H1 (cell line): ENCODE measurements around the gene LPAR3. TPM values are rescaled to one million over a fixed set of nuclear protein-coding genes. Genes with fewer than 3 reads are reported as not detected.

Experiments
- CTCF ChIA-PET: fragments of 300-600 bp; sonication (Branson Sonifier 250); formaldehyde crosslinking; loops from one replicate; lab custom pipeline; 2021; ENCODE audit not compliant: partially characterized antibody; lab: Charles Lee
- POLR2A ChIA-PET: fragments of 300-600 bp; sonication (Branson Sonifier 250); formaldehyde crosslinking; loops from one replicate; lab custom pipeline; 2021; ENCODE audit warnings: inconsistent platforms; ENCODE audit not compliant: partially characterized antibody; lab: Charles Lee
- DNase-seq, 2 experiments: peaks; one replicate each; pipeline versions ENCODE4 v3.0.0 to v3.0.0-alpha.2; 2010 to 2022; ENCODE audit warnings: low spot score in 2 of 2, low read depth in 1 of 2, mixed read lengths in 1 of 2
- FAIRE-seq: peaks from 2 replicates; lab custom pipeline; 2011; peaks lifted over from hg19 to GRCh38; lab: Jason Lieb, UNC
- H2AFZ ChIP-seq: 2 replicates; pipeline ENCODE4 v1.8.1; 2012; ENCODE audit warnings: low read length, inconsistent platforms
- H2AK5ac ChIP-seq: 2 replicates; pipeline ENCODE4 v1.6.1; 2013; ENCODE audit warnings: low read depth, low read length
- H2BK120ac ChIP-seq: replicated peaks from 2 replicates; pipeline ENCODE3; 2013; ENCODE audit warnings: low read depth, low read length, inconsistent platforms
- H2BK12ac ChIP-seq: 2 replicates; pipeline ENCODE4 v1.6.1; 2013; ENCODE audit warnings: low read depth, low read length
- H2BK15ac ChIP-seq: 2 replicates; pipeline ENCODE4 v1.6.1; 2013; ENCODE audit warnings: low read length
- H2BK20ac ChIP-seq: 2 replicates; pipeline ENCODE4 v1.6.1; 2013; ENCODE audit warnings: low read length
- H2BK5ac ChIP-seq: 2 replicates; pipeline ENCODE4 v1.6.1; 2013; ENCODE audit warnings: low read depth, low read length
- H3K14ac ChIP-seq: 2 replicates; pipeline ENCODE4 v1.6.1; 2013; ENCODE audit warnings: inconsistent platforms; ENCODE audit not compliant: insufficient read length
- H3K18ac ChIP-seq: 2 replicates; pipeline ENCODE4 v1.6.1; 2013; ENCODE audit warnings: low read length; ENCODE audit errors: extremely low read depth
- H3K23ac ChIP-seq: 2 replicates; pipeline ENCODE4 v1.6.1; 2013; ENCODE audit warnings: inconsistent platforms; ENCODE audit not compliant: insufficient read length
- H3K23me2 ChIP-seq: 2 replicates; pipeline ENCODE4 v1.6.1; 2013; ENCODE audit warnings: low read depth, low read length
- H3K27ac ChIP-seq: 2 replicates; pipeline ENCODE4 v1.6.1; 2011; ENCODE audit warnings: low read depth, low read length, inconsistent platforms
- H3K27me3 ChIP-seq, 4 experiments: replicated peaks in 1 of 4; 1 replicate in 1 of 4; 2 replicates in 3 of 4; pipeline versions ENCODE4 v1.6.1 to v1.8.1; 2011 to 2013; ENCODE audit warnings: low read length in 3 of 4, mild to moderate bottlenecking in 3 of 4, inconsistent platforms in 2 of 4, mixed read lengths in 2 of 4, moderate library complexity in 1 of 4; ENCODE audit not compliant: control insufficient read depth in 3 of 4, insufficient read depth in 3 of 4; ENCODE audit errors: extremely low read depth in 1 of 4
- H3K36me3 ChIP-seq, 4 experiments: 2 replicates each; pipeline versions ENCODE4 v1.6.1 to v1.8.1; 2011 to 2013; ENCODE audit warnings: mild to moderate bottlenecking in 4 of 4, low read length in 3 of 4, moderate library complexity in 2 of 4, control low read depth in 1 of 4, inconsistent platforms in 1 of 4; ENCODE audit not compliant: insufficient read depth in 4 of 4, control insufficient read depth in 2 of 4
- H3K4ac ChIP-seq: replicated peaks from 2 replicates; pipeline ENCODE3; 2013; ENCODE audit warnings: low read length, low read depth, mixed read lengths, inconsistent platforms; ENCODE audit not compliant: insufficient read length
- H3K4me1 ChIP-seq, 4 experiments: replicated peaks in 1 of 4; 1 replicate in 1 of 4; 2 replicates in 3 of 4; pipeline versions ENCODE4 v1.6.1 to v1.8.1; 2011 to 2013; ENCODE audit warnings: low read length in 3 of 4, inconsistent platforms in 2 of 4, mixed read lengths in 1 of 4; ENCODE audit not compliant: insufficient read depth in 4 of 4, control insufficient read depth in 3 of 4
- H3K4me2 ChIP-seq, 2 experiments: 2 replicates each; pipeline versions ENCODE4 v1.6.1 to v1.8.1; 2011 to 2013; ENCODE audit warnings: low read depth in 2 of 2, low read length in 2 of 2, control low read depth in 1 of 2, inconsistent platforms in 1 of 2, mild to moderate bottlenecking in 1 of 2; ENCODE audit not compliant: insufficient read depth in 1 of 2
- H3K4me3 ChIP-seq, 4 experiments: fragments of 200-600, 300-600 bp in 1 of 4; sonication (generic), shearing (Covaris generic), sonication (Bioruptor Twin) in 1 of 4; 2 replicates each; pipeline versions ENCODE4 v1.5.1 to v1.8.1; 2011 to 2016; ENCODE audit warnings: low read length in 4 of 4, low read depth in 3 of 4, control low read depth in 2 of 4, inconsistent platforms in 2 of 4, mild to moderate bottlenecking in 2 of 4, mixed read lengths in 1 of 4, moderate library complexity in 1 of 4; ENCODE audit not compliant: insufficient read depth in 2 of 4; ENCODE audit errors: extremely low read depth in 1 of 4
- H3K56ac ChIP-seq: replicated peaks from 2 replicates; pipeline ENCODE3; 2013; ENCODE audit warnings: low read depth, mild to moderate bottlenecking, mixed read lengths, low read length, inconsistent platforms; ENCODE audit not compliant: insufficient read length
- H3K79me1 ChIP-seq: 2 replicates; pipeline ENCODE4 v1.6.1; 2013; ENCODE audit warnings: low read depth, low read length, control low read depth
- H3K79me2 ChIP-seq, 2 experiments: 2 replicates each; pipeline versions ENCODE4 v1.6.1 to v1.8.1; 2012 to 2013; ENCODE audit warnings: low read length in 2 of 2, mild to moderate bottlenecking in 2 of 2, inconsistent platforms in 1 of 2; ENCODE audit not compliant: insufficient read depth in 2 of 2, control insufficient read depth in 1 of 2
- H3K9ac ChIP-seq, 4 experiments: replicated peaks in 1 of 4; 1 replicate in 1 of 4; 2 replicates in 3 of 4; pipeline versions ENCODE4 v1.6.1 to v1.8.1; 2011 to 2013; ENCODE audit warnings: low read depth in 3 of 4, low read length in 3 of 4, control low read depth in 2 of 4, mild to moderate bottlenecking in 2 of 4, moderate library complexity in 2 of 4, inconsistent platforms in 1 of 4; ENCODE audit errors: extremely low read depth in 1 of 4
- H3K9me3 ChIP-seq, 2 experiments: 2 replicates each; pipeline versions ENCODE4 v1.6.1 to v1.8.1; 2012 to 2013; ENCODE audit warnings: mild to moderate bottlenecking in 2 of 2, moderate library complexity in 2 of 2, control low read depth in 1 of 2, inconsistent platforms in 1 of 2, low read depth in 1 of 2, low read length in 1 of 2, mixed read lengths in 1 of 2; ENCODE audit not compliant: insufficient read depth in 2 of 2
- H4K20me1 ChIP-seq, 2 experiments: replicated peaks in 1 of 2; 2 replicates each; pipeline versions ENCODE3 to v1.8.1; 2011 to 2013; ENCODE audit warnings: inconsistent platforms in 2 of 2, low read length in 2 of 2, mild to moderate bottlenecking in 1 of 2; ENCODE audit not compliant: insufficient read depth in 2 of 2, control insufficient read depth in 1 of 2
- H4K5ac ChIP-seq: 2 replicates; pipeline ENCODE4 v1.6.1; 2013; ENCODE audit warnings: low read length, low read depth, mixed read lengths, inconsistent platforms; ENCODE audit not compliant: insufficient read length
- H4K8ac ChIP-seq: 2 replicates; pipeline ENCODE4 v1.8.0; 2013; ENCODE audit warnings: mild to moderate bottlenecking, moderate library complexity, low read length, inconsistent platforms; ENCODE audit not compliant: insufficient read depth; ENCODE audit errors: extremely low read depth
- H4K91ac ChIP-seq: replicated peaks from 2 replicates; pipeline ENCODE3; 2013; ENCODE audit warnings: low read length, mixed read lengths, inconsistent platforms; ENCODE audit not compliant: insufficient read length
- ATF2 ChIP-seq: IDR thresholded peaks from 2 replicates; pipeline ENCODE4 v1.6.1; 2012; ENCODE audit warnings: low read length, inconsistent platforms
- CREB1 ChIP-seq: IDR thresholded peaks from 2 replicates; pipeline ENCODE4 v1.6.1; 2012; ENCODE audit warnings: inconsistent platforms
- EZH2 ChIP-seq: fragments of 200-600 bp; sonication (generic); IDR thresholded peaks from 2 replicates; pipeline ENCODE4 v1.7.1; 2012; ENCODE audit warnings: low read depth, mild to moderate bottlenecking, moderate library complexity, low read length, inconsistent platforms; ENCODE audit not compliant: severe bottlenecking
- JUN ChIP-seq: IDR thresholded peaks from 2 replicates; pipeline ENCODE4 v1.6.1; 2011; ENCODE audit warnings: low read depth, mild to moderate bottlenecking, improper control_type of control experiment, low read length
- KDM5A ChIP-seq: fragments of 200-600 bp; IDR thresholded peaks from 2 replicates; pipeline ENCODE4 v1.7.1; 2012; ENCODE audit warnings: mild to moderate bottlenecking, low read length, inconsistent platforms, mixed read lengths
- MAFK ChIP-seq: IDR thresholded peaks from 2 replicates; pipeline ENCODE4 v1.6.1; 2012; ENCODE audit warnings: low read depth, mild to moderate bottlenecking, improper control_type of control experiment, low read length
- MAX ChIP-seq: IDR thresholded peaks from 2 replicates; pipeline ENCODE4 v1.6.1; 2012; ENCODE audit warnings: inconsistent platforms
- RAD21 ChIP-seq, 2 experiments: IDR thresholded peaks in 1 of 2; conservative IDR thresholded peaks in 1 of 2; 2 replicates each; pipeline ENCODE4 v1.6.1; 2011; ENCODE audit warnings: low read depth in 2 of 2, low read length in 2 of 2, improper control_type of control experiment in 1 of 2, inconsistent platforms in 1 of 2, mild to moderate bottlenecking in 1 of 2, moderate library complexity in 1 of 2
- SIRT6 ChIP-seq: IDR thresholded peaks from one replicate; pipeline ENCODE4 v1.7.1; 2012; ENCODE audit warnings: low read length, inconsistent platforms
- TAF1 ChIP-seq: IDR thresholded peaks from 2 replicates; pipeline ENCODE4 v1.6.1; 2011; ENCODE audit warnings: mild to moderate bottlenecking, low read depth, low read length
- TCF12 ChIP-seq: IDR thresholded peaks from 2 replicates; pipeline ENCODE4 v1.6.1; 2011; ENCODE audit warnings: low read depth, mild to moderate bottlenecking, low read length
- YY1 ChIP-seq: IDR thresholded peaks from 2 replicates; pipeline ENCODE4 v1.6.1; 2011; ENCODE audit warnings: low read depth, mild to moderate bottlenecking, low read length
- WGBS, 2 experiments: shearing (Covaris generic) in 1 of 2; methylation state at CpG; one replicate each; pipeline versions ENCODE4 v1.1.6 to v1.1.7; 2013 to 2015; ENCODE audit warnings: low lambda C conversion rate in 2 of 2, mixed read lengths in 2 of 2, inconsistent platforms in 1 of 2, low coverage in 1 of 2, missing lambda C conversion rate in 1 of 2; ENCODE audit not compliant: insufficient replicate concordance in 2 of 2, insufficient coverage in 1 of 2, insufficient read length in 1 of 2; ENCODE audit errors: extremely low coverage in 1 of 2, missing lambda C conversion rate in 1 of 2; 5-methylcytosine and 5-hydroxymethylcytosine counted together
- polyA plus RNA-seq, 7 experiments: library from polyadenylated mRNA; depleted of rRNA in 3 of 7; stranded (reverse) in 5 of 7; unstranded in 2 of 7; fragments of >200 nt in 5 of 7; fragments of 200-250 nt in 2 of 7; gene quantifications; 1 replicate in 5 of 7; 2 replicates in 1 of 7; 4 replicates in 1 of 7; pipeline versions ENCODE4 v1.2.1 to v1.2.3, GENCODE V29; 2011 to 2013; ENCODE audit warnings: missing spikeins in 2 of 7, mixed read lengths in 2 of 7
- total RNA-seq: library from RNA; stranded (reverse); fragmentation: NEBNext Ultra II Directional; extraction: Animal tissue kit (Norgen Biotek cat#: 25700); gene quantifications from 2 replicates; pipeline ENCODE4 v1.2.1, GENCODE V29; 2021

The LPAR3 gene
- total and polyA plus RNA-seq, 2 of the 8 experiments (the other 6 are each of a cell fraction or from before 2014, with no cell fraction given), result 17.1 to 25.4 TPM

GRCh38 chr1:84839544-84839943 is 53.5 kb downstream of the LPAR3 start:
- H3K23me2 ChIP-seq, result no peaks in the 10 kb centered on the region
- H3K4me3 ChIP-seq, result no peak overlapping the region
- H3K56ac ChIP-seq, result no peak overlapping the region
- peaks cover 0 to 1% of the 10 kb centered on the region in 2 experiments for H4K20me1 ChIP-seq
- no peak overlapping the region for H2AK5ac ChIP-seq
- no peak overlapping the region for H4K8ac ChIP-seq
- no peaks in the 10 kb centered on the region for H3K9me3 ChIP-seq
- WGBS, 2 experiments, result 89% methylated on average over 1 of the region's 1 CpG; no CpG with 5 or more reads in 1 of the 2 experiments
- TF ChIP-seq JUN, result no peak
- no peak for TF ChIP-seq SIRT6
- no peak for TF ChIP-seq MAX
- no peak for TF ChIP-seq MAFK
- TF ChIP-seq KDM5A, result no peak
- TF ChIP-seq YY1, result no peak
- no peak for TF ChIP-seq CREB1
- TF ChIP-seq ATF2, result no peak
- TF ChIP-seq TAF1, result no peak
- no peak for TF ChIP-seq RAD21 (IDR thresholded peaks at IDR 0.05 in 1 of 2, conservative IDR thresholded peaks at IDR 0.05 in 1 of 2; ENCODE audit: low read depth in 2 of 2, low read length in 2 of 2)
- TF ChIP-seq TCF12, result no peak
- TF ChIP-seq EZH2, result no peak
- no peak overlapping the region for H2BK15ac ChIP-seq
- H3K79me1 ChIP-seq, result no peaks in the 10 kb centered on the region
- no peak overlapping the region for H3K14ac ChIP-seq
- FAIRE-seq, result no peak
- no peak overlapping the region for H3K18ac ChIP-seq
- no peak overlapping the region for H2BK5ac ChIP-seq
- H4K91ac ChIP-seq, result no peak overlapping the region
- no peaks in the 10 kb centered on the region for H3K79me2 ChIP-seq
- ChIA-PET CTCF (interaction anchor here (0.8 to 2.0 kb wide), 3 partner anchors 22 to 57 kb away, joined by 3 to 5 read pairs (median 3); no protein-coding TSS in a partner anchor), POLR2A (interaction anchor here (0.8 kb wide), 1 partner anchor 9 kb away, joined by 3 read pairs; no protein-coding TSS in a partner anchor)
- no peak overlapping the region for H3K23ac ChIP-seq
- DNase-seq, result no peak
- no peak overlapping the region for H2BK20ac ChIP-seq
- no peaks in the 10 kb centered on the region for H3K36me3 ChIP-seq
- peaks cover 0 to 1% (median 0%) of the 10 kb centered on the region in 4 experiments; a peak in 1 of 7 replicates for H3K27me3 ChIP-seq
- no peak overlapping the region for H3K9ac ChIP-seq
- no peak overlapping the region for H2BK120ac ChIP-seq
- no peak overlapping the region for H2AFZ ChIP-seq
- H4K5ac ChIP-seq, result no peak overlapping the region
- H3K4me2 ChIP-seq, result no peak overlapping the region
- no peak overlapping the region for H3K4ac ChIP-seq
- no peaks in the 10 kb centered on the region for H3K4me1 ChIP-seq
- H2BK12ac ChIP-seq, result no peak overlapping the region
- H3K27ac ChIP-seq, result no peak overlapping the region
